HEK293T (cell line): ENCODE measurements around the gene BPIFB4.

ENCODE experiments used
- FOXK2 ChIP-seq: fragments of 450-650 bp; IDR thresholded peaks from 2 replicates; pipeline ENCODE4 v1.6.1; 2016; ENCODE audit warnings: mild to moderate bottlenecking
- NFRKB ChIP-seq: fragments of 450-650 bp; IDR thresholded peaks from 2 replicates; pipeline ENCODE4 v1.6.1; 2016; ENCODE audit warnings: mild to moderate bottlenecking, moderate library complexity

- TF ChIP-seq FOXK2 (no peak), NFRKB (no peak)
Observed at GRCh38 chr20:33034901-33035492, 44.4 kb upstream of the BPIFB4 start.
